GM12878 (cell line): ENCODE results near the gene LHFPL3.

Experiments used
- NR2C1 ChIP-seq: fragments of 450-650 bp; IDR thresholded peaks from 2 replicates; pipeline ENCODE4 v1.6.1; 2017; ENCODE audit warnings: antibody characterized with exemption, mild to moderate bottlenecking, moderate library complexity
- POLR2A ChIP-seq: IDR thresholded peaks from 2 replicates; pipeline ENCODE4 v1.6.1; 2011; ENCODE audit warnings: low read depth, mild to moderate bottlenecking, low read length
- SP1 ChIP-seq: IDR thresholded peaks from one replicate; pipeline ENCODE4 v1.6.1; 2011; ENCODE audit warnings: low read depth, low read length
- TAF1 ChIP-seq: IDR thresholded peaks from 2 replicates; pipeline ENCODE4 v1.6.1; 2011; ENCODE audit warnings: mild to moderate bottlenecking, low read depth, low read length, borderline replicate concordance

DNA sequence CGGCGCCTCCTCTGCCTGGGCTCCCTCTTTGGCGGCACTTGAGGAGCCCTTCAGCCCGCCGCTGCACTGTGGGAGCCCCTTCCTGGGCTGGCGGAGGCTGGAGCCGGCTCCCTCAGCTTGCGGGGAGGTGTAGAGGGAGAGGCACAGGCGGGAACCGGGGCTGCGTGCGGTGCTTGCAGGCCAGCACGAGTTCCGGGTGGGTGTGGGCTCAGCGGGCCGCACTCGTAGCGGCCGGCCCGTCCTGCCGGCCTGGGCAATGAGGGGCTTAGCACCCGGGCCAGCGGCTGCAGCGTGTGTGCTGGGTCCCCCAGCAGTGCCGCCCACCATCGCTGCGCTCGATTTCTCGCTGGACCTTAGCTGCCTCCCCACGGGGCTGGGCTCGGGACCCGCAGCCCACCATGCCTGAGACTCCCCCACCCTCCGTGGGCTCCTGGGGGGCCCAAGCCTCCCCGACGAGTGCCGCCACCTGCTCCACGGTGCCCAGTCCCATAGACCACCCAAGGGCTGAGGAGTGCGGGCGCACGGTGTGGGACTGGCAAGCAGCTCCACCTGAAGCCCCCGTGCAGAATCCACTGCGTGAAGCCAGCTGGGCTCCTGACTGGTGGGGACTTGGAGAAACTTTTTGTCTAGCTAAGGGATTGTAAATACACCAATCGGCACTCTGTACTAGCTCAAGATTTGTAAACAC, 611.8 kb downstream of the LHFPL3 start:
- TF ChIP-seq NR2C1 (no peak), SP1 (no peak), TAF1 (no peak), POLR2A (no peak)
